ENCODE data around the gene SLC6A7. TPM values are rescaled to one million over a fixed set of nuclear protein-coding genes. Genes with fewer than 3 reads are reported as not detected.

Gene SLC6A7
- polyA plus RNA-seq, 4 donors = 0.06 to 0.08 (median 0.06) TPM; not detected in 1

DNA sequence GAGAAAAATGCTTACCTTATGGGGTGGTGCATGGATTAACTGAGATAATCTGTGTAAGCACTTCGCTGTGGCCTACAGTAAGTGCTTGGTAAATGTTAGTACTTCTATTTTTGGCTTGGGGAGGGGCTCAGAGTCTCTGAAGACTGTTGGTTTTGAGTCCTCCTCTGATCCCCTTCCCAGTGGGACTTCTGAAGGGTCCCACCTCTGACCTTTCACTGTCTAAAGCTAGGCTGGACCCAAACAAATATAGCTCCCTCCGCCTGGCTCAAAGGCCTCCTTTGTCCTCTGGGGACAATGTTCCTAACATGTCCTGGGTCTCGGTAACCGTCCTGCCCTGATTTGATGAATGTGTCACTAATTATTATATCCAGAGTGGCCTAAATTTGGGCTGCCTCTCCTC is 64.9 kb downstream of the SLC6A7 start:
- no peak for DNase-seq (ENCODE audit: low read depth in 4 of 4, low spot score in 3 of 4)

DNA sequence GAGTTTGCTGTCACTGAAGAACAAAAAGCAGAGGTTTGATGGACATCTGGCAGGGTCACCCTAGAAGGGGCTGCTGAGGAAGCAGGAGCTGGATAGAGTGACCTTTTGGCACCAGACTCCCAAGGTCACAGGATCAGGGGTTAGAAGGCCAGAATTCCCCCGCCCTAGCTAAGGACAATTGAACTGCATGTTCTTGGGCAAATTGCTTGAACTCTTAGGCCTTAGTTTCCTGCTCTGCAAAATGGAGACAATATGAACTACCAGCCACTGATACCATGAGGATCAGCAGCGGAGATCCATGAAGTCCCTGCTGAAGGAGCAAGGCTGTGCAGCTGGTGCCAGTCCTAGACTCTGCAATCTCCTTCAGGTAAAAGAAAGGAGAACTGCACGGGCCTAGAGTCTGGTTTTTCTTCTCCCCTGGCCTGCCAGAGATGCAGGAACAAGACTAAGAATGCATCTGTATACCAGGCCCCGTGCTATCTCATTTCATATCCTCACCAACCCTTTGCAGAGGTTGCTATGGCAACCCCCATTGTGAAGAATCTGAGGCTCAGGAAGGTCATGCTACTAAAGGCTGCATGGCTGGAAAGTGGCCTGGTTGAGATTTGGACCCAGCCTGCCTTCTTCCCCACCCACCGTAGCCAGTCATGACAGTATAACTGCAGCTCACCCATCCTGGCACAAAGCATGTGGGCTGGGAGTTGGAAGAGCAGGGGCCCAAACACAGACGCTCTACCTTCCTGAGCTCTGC is 66.0 kb downstream of the SLC6A7 start:
- DNase-seq (ENCODE audit: low read depth in 4 of 4, low spot score in 3 of 4) = no peak

DNA sequence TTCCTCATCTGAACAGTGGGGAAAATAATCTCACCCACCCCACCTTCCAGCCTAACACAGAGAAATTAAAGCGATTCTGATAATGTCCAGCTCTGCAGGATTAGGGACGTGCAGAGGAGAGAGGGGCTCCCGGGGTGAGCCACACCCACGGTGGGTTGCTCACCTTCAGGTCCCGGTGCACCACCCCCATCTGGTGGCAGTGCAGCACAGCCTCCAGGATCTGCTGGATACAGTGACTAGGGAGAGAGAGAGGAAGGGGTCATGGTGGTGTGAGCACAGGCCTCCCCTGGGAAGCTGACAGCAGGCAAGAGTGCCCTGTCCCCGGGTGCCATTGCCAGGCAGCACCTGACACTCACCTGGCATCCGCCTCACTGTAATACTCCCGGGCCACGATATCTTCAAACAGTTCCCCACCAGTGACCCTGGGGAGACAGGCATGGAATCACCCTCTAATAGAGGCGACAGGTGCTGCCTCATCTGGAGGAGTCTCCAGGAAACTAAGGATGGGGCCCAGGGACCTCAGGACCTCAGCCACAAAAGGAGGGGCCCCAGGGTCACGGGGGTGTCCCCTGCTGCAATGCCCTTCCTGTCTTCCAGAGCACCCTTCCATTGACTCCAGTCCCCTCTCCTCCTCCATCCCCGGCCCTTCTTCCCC is 66.7 kb downstream of the SLC6A7 start:
- no peak for DNase-seq (ENCODE audit: low read depth in 4 of 4, low spot score in 3 of 4)

DNA sequence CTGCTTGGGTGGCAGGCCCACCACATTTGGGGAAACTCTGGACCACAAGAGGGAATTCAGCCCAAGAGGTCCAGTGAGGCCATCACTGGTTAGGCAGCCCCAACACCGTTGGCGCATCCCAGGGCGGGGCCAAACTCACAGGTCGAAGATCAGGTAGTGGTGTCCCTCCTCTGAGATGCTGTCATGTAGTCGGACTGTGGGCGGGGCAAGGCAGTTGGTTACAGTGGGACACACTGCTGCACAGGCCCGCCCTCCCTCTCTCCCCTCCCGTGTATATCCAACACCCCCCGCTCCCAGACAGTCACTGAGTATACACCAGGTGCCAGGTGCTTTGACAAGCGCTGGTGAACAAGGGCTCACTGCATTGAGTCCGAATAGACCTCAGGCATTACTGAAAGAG is 67.6 kb downstream of the SLC6A7 start:
- DNase-seq (ENCODE audit: low read depth in 4 of 4, low spot score in 3 of 4) = no peak

DNA sequence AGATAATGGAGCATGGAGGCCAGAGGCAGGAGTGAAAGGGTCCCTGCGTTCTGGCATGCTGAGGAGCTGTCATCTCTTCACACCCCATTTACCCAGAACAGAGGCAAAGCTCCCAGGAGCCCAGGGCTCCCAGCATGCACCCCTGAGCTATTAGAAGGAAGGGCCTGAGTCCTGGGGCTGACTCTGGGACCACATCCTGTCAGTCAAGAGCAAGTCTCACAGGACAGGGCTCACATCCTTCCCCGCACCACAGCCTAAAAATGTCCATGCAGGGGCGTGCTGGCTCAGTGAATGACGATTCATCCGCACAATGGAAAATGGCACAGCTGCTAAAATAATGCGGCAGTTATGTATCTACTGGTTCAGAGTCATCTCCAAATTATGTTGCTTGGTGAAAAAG is 68.3 kb downstream of the SLC6A7 start:
- DNase-seq (ENCODE audit: low read depth in 4 of 4, low spot score in 3 of 4) = no peak

Other genes starting within 250 kb of the SLC6A7 start
- under 1 TPM; 0.09 to 0.13 (median 0.11) TPM for gene PDE6A, start 245.3 kb upstream of the SLC6A7 start, polyA plus RNA-seq (ENCODE audit: insufficient read length in 4 of 4)
- gene SLC26A2, start 229.3 kb upstream of the SLC6A7 start, polyA plus RNA-seq (ENCODE audit: insufficient read length in 4 of 4) = 10 to 100 TPM; 17.1 to 21.2 (median 20.6) TPM
- gene TIGD6, start 189.4 kb upstream of the SLC6A7 start, polyA plus RNA-seq (ENCODE audit: insufficient read length in 4 of 4) = 1 to 10 TPM; 6.2 to 8.1 (median 6.9) TPM
- 10 to 100 TPM; 26.3 to 34.0 (median 29.9) TPM for gene HMGXB3, start 189.3 kb upstream of the SLC6A7 start, polyA plus RNA-seq (ENCODE audit: insufficient read length in 4 of 4)
- gene CSF1R, start 103.5 kb upstream of the SLC6A7 start, polyA plus RNA-seq (ENCODE audit: insufficient read length in 4 of 4) = 10 to 100 TPM; 14.7 to 15.5 (median 15.0) TPM
- 100 to 1,000 TPM; 143 to 185 (median 155) TPM for gene PDGFRB, start 34.2 kb upstream of the SLC6A7 start, polyA plus RNA-seq (ENCODE audit: insufficient read length in 4 of 4)
- gene CDX1, start 23.3 kb upstream of the SLC6A7 start, polyA plus RNA-seq (ENCODE audit: insufficient read length in 4 of 4) = 1 to 10 TPM in 1 of 4 donors, under 1 TPM in 3; 0.64 to 1.0 (median 0.76) TPM
- gene CAMK2A, start 99.7 kb downstream of the SLC6A7 start, polyA plus RNA-seq (ENCODE audit: insufficient read length in 4 of 4) = 1 to 10 TPM; 2.4 to 5.2 (median 3.9) TPM
- 1 to 10 TPM; 2.3 to 3.8 (median 3.6) TPM for gene ARSI, start 112.8 kb downstream of the SLC6A7 start, polyA plus RNA-seq (ENCODE audit: insufficient read length in 4 of 4)
- 10 to 100 TPM; 27.7 to 32.8 (median 30.2) TPM for gene TCOF1, start 167.6 kb downstream of the SLC6A7 start, polyA plus RNA-seq (ENCODE audit: insufficient read length in 4 of 4)
- 100 to 1,000 TPM; 288 to 366 (median 315) TPM for gene CD74, start 222.8 kb downstream of the SLC6A7 start, polyA plus RNA-seq (ENCODE audit: insufficient read length in 4 of 4)

All from right renal pelvis (tissue), 4 donors.